Muscle layer of duodenum (tissue), 2 donors: Measurements from ENCODE around the gene RAF1.
"Not testable (repeated sequence)": the region's sequence is repeated elsewhere in the genome, so short reads cannot be mapped to it uniquely, and the experiment has no call there.

Source experiments
- H3K27ac ChIP-seq: one replicate; pipeline ENCODE4 v1.7.0; 2013; ENCODE audit warnings: mild to moderate bottlenecking, low read length
- H3K27me3 ChIP-seq: one replicate; pipeline ENCODE4 v1.7.0; 2013; ENCODE audit warnings: low read depth, mild to moderate bottlenecking, control low read depth, low read length
- H3K36me3 ChIP-seq, 2 donors: one replicate each; pipeline ENCODE4 v1.7.0; 2013; ENCODE audit warnings: low read length in 2 of 2, control low read depth in 1 of 2, mild to moderate bottlenecking in 1 of 2; ENCODE audit not compliant: insufficient read depth in 2 of 2, control insufficient read depth in 1 of 2
- H3K4me1 ChIP-seq, 2 donors: one replicate each; pipeline ENCODE4 v1.7.0; 2013; ENCODE audit warnings: low read length in 2 of 2, mild to moderate bottlenecking in 2 of 2, control low read depth in 1 of 2, moderate library complexity in 1 of 2; ENCODE audit not compliant: insufficient read depth in 2 of 2, control insufficient read depth in 1 of 2
- H3K4me3 ChIP-seq, 2 donors: one replicate each; pipeline ENCODE4 v1.7.0; 2013; ENCODE audit warnings: low read length in 2 of 2, low read depth in 1 of 2, mild to moderate bottlenecking in 1 of 2
- H3K9me3 ChIP-seq, 2 donors: one replicate each; pipeline ENCODE4 v1.7.0; 2013; ENCODE audit warnings: low read length in 2 of 2, control low read depth in 1 of 2, mild to moderate bottlenecking in 1 of 2; ENCODE audit not compliant: control insufficient read depth in 1 of 2
- donor health status: healthy.

RAF1 gene

DNA sequence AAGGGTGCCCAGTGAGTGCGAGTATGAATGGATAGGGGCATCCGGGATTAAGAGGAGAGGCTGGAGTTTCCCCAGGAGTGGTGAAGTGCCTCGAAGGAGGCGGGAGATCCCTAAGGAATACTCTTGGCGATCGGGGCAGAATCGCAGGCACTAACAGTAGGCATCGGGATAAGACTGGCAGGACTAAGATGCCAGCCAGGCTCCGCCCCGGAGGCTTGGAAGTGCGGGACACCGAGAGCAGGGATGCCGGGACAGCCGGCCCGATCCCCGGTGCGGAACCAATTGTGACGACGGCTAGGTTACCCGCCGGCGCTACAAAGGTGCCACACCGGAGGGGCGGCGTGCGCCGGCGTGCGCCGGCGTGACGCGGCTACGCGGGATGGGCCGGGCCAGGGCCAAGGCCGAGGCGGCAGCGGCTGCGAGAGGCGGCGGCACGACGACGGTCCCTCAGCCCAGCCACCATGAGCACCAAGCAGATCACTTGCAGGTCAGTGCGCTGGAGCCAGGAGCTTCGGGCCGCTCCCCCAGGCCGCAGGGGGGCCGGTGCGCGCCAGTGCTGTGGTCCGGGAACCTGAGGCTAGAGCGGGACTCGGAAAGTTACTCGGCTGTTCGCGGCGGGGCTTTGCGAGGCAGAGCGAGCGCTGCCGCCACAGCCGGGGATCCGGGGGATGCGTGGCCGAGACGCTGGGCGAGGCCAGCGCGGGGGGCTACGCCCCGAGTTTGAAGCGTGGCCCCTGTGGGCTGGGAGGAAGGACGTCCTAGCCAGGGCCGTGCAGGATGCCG is 107.0 kb downstream of the RAF1 start, which contains the start of gene MKRN2:
Gene MKRN2 (plus strand): TSS at position 398 of the 783 bp plus-strand sequence. CDS start 64 bp downstream, at position 462.
- Histone ChIP-seq H3K27ac (peak within 1 kb of the TSS; percentile 89), H3K9me3 (no peaks in the 10 kb centered on the region), H3K4me3 (peak within 1 kb of the TSS; percentile 76 to 77), H3K36me3 (no peaks in the 10 kb centered on the region), H3K27me3 (peaks cover 4% of the 10 kb centered on the region), H3K4me1 (peaks cover 4 to 39% of the 10 kb centered on the region in 2 donors)

GRCh38 chr3:12556314-12556689 is 107.6 kb downstream of the RAF1 start:
- Histone ChIP-seq H3K4me1 (peaks cover 4 to 39% of the 10 kb centered on the region in 2 donors), H3K36me3 (no peaks in the 10 kb centered on the region), H3K27ac (peak overlapping the region; percentile 86), H3K9me3 (no peaks in the 10 kb centered on the region), H3K4me3 (peak overlapping the region; percentile 76 to 77), H3K27me3 (peaks cover 4% of the 10 kb centered on the region)

- Histone ChIP-seq H3K9me3 (no peaks in the 10 kb centered on the region), H3K36me3 (no peaks in the 10 kb centered on the region), H3K4me3 (peak overlapping the region; percentile 57 to 60), H3K27ac (no peak overlapping the region), H3K27me3 (peaks cover 4% of the 10 kb centered on the region), H3K4me1 (peaks cover 4 to 16% of the 10 kb centered on the region in 2 donors)
Measured at GRCh38 chr3:12553921-12554391, 110.0 kb downstream of the RAF1 start.

- Histone ChIP-seq H3K27ac (no peak overlapping the region), H3K36me3 (no peaks in the 10 kb centered on the region), H3K4me1 (peaks cover 0 to 3% of the 10 kb centered on the region in 2 donors), H3K27me3 (peaks cover 4% of the 10 kb centered on the region), H3K9me3 (no peaks in the 10 kb centered on the region), H3K4me3 (no peak overlapping the region)
Measured at GRCh38 chr3:12549971-12550760, 113.8 kb downstream of the RAF1 start.

- no peaks in the 10 kb centered on the region for H3K4me1 ChIP-seq
- H3K9me3 ChIP-seq, result no peaks in the 10 kb centered on the region
- H3K36me3 ChIP-seq, result peaks cover 0 to under 1% of the 10 kb centered on the region in 2 donors
- H3K27me3 ChIP-seq, result no peaks in the 10 kb centered on the region
- H3K4me3 ChIP-seq, result peak within 1 kb of the TSS in 1 of 2 donors; percentile 14
- peak within 1 kb of the TSS; percentile 28 for H3K27ac ChIP-seq
Measured at GRCh38 chr3:12545473-12545791, 118.5 kb downstream of the RAF1 start, which contains the start of gene MKRN2OS. TSS of gene MKRN2OS (minus strand) at chr3:12545499. CDS start at chr3:12545464, 35 bp downstream.

GRCh38 chr3:12544652-12545472 is 119.1 kb downstream of the RAF1 start:
- peak overlapping the region in 1 of 2 donors; percentile 14 for H3K4me3 ChIP-seq
- H3K36me3 ChIP-seq, result peaks cover 0 to 6% of the 10 kb centered on the region in 2 donors

DNA sequence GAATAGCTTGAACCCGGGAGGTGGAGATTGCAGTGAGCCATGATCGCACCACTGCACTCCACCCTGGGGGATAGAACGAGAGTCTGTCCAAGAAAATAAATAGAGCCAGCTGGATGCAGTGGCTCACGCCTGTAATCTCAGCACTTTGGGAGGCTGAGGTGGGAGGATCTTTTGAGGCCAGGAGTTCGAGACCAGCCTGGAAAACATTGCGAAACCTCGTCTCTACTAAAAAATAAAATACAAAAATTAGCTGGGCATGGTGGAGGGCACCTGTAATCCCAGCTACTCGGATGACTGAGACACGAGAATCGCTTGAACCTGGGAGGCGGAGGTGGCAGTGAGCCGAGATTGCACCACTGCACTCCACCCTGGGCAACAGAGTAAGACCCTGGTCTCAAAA is 120.4 kb downstream of the RAF1 start:
- H3K36me3 ChIP-seq, result not testable (repeated sequence)

More at GRCh38 chr3:12544652-12545472, 119.1 kb downstream of the RAF1 start:
- no peaks in the 10 kb centered on the region for H3K27me3 ChIP-seq
- H3K4me1 ChIP-seq, result no peaks in the 10 kb centered on the region
- H3K27ac ChIP-seq, result peak overlapping the region; percentile 28
- no peaks in the 10 kb centered on the region for H3K9me3 ChIP-seq

GRCh38 chr3:12541625-12542024 is 122.3 kb downstream of the RAF1 start:
- Histone ChIP-seq H3K4me1 (no peaks in the 10 kb centered on the region), H3K27me3 (no peaks in the 10 kb centered on the region)

More for the DNA sequence above, 120.4 kb downstream of the RAF1 start:
- H3K9me3 ChIP-seq, H3K4me3 ChIP-seq, H3K4me1 ChIP-seq, H3K27me3 ChIP-seq, H3K27ac ChIP-seq: not testable (repeated sequence)

GRCh38 chr3:12536423-12536822 is 127.5 kb downstream of the RAF1 start:
- peaks cover 16 to 27% of the 10 kb centered on the region in 2 donors for H3K36me3 ChIP-seq
- no peak overlapping the region for H3K4me3 ChIP-seq
- no peaks in the 10 kb centered on the region for H3K9me3 ChIP-seq
- no peak overlapping the region for H3K27ac ChIP-seq
- H3K4me1 ChIP-seq, result no peaks in the 10 kb centered on the region
- H3K27me3 ChIP-seq, result no peaks in the 10 kb centered on the region

More at GRCh38 chr3:12541625-12542024, 122.3 kb downstream of the RAF1 start:
- H3K9me3 ChIP-seq, result no peaks in the 10 kb centered on the region
- peaks cover 0 to 7% of the 10 kb centered on the region in 2 donors for H3K36me3 ChIP-seq
- H3K4me3 ChIP-seq, result no peak overlapping the region
- no peak overlapping the region for H3K27ac ChIP-seq
